Endothelial cell of umbilical vein (primary cell): ENCODE measurements around the gene PYGO2.

Source experiments
- POLR2A ChIP-seq: IDR thresholded peaks from 2 replicates; pipeline ENCODE4 v1.6.1; 2012; ENCODE audit warnings: low read depth, mild to moderate bottlenecking, control low read depth, low read length
- POLR2AphosphoS5 ChIP-seq: IDR thresholded peaks from 2 replicates; pipeline ENCODE4 v1.6.1; 2012; ENCODE audit warnings: low read depth, mild to moderate bottlenecking, control low read depth, low read length, moderate library complexity; ENCODE audit not compliant: insufficient read depth

- no peak for TF ChIP-seq POLR2AphosphoS5
- peak; percentile 65 for TF ChIP-seq POLR2A
Observed at GRCh38 chr1:154971341-154971998, 9.9 kb upstream of the PYGO2 start.
